Measurements from ENCODE around the gene WIPF3.

Gene WIPF3

GRCh38 chr7:29900745-29901144, 94.4 kb downstream of the WIPF3 start:
- in situ Hi-C loops (cut with HindIII; ENCODE audit: low sequenced_read_pairs), result no loop called here
- no peak for TF ChIP-seq CTCF (IDR thresholded peaks at IDR 0.05; ENCODE audit: low read depth, low read length)
- no peak overlapping the region for H3K4me3 ChIP-seq (ENCODE audit: low read depth, low read length)
- DNase-seq (ENCODE audit: low read depth, low spot score), result no peak

GRCh38 chr7:29906200-29907022, 100.1 kb downstream of the WIPF3 start:
- in situ Hi-C loops (cut with HindIII; ENCODE audit: low sequenced_read_pairs), result no loop called here

GRCh38 chr7:29914180-29914579, 107.9 kb downstream of the WIPF3 start:
- in situ Hi-C loops (cut with HindIII; ENCODE audit: low sequenced_read_pairs), result no loop called here
- no peak for TF ChIP-seq CTCF (IDR thresholded peaks at IDR 0.05; ENCODE audit: low read depth, low read length)

More at GRCh38 chr7:29906200-29907022, 100.1 kb downstream of the WIPF3 start:
- no peak overlapping the region for H3K4me3 ChIP-seq (ENCODE audit: low read depth, low read length)
- no peak for DNase-seq (ENCODE audit: low read depth, low spot score)
- no peak for TF ChIP-seq CTCF (IDR thresholded peaks at IDR 0.05; ENCODE audit: low read depth, low read length)

GRCh38 chr7:29915481-29916215, 109.3 kb downstream of the WIPF3 start:
- in situ Hi-C loops (cut with HindIII; ENCODE audit: low sequenced_read_pairs), result no loop called here

More at GRCh38 chr7:29914180-29914579, 107.9 kb downstream of the WIPF3 start:
- no peak overlapping the region for H3K4me3 ChIP-seq (ENCODE audit: low read depth, low read length)
- DNase-seq (ENCODE audit: low read depth, low spot score), result no peak

GRCh38 chr7:29917641-29918040, 111.3 kb downstream of the WIPF3 start:
- no peak for TF ChIP-seq CTCF (IDR thresholded peaks at IDR 0.05; ENCODE audit: low read depth, low read length)
- H3K4me3 ChIP-seq (ENCODE audit: low read depth, low read length), result no peak overlapping the region
- DNase-seq (ENCODE audit: low read depth, low spot score), result no peak

More at GRCh38 chr7:29915481-29916215, 109.3 kb downstream of the WIPF3 start:
- no peak overlapping the region for H3K4me3 ChIP-seq (ENCODE audit: low read depth, low read length)
- no peak for TF ChIP-seq CTCF (IDR thresholded peaks at IDR 0.05; ENCODE audit: low read depth, low read length)
- DNase-seq (ENCODE audit: low read depth, low spot score), result peak; percentile 12

GRCh38 chr7:29918850-29919249, 112.5 kb downstream of the WIPF3 start:
- DNase-seq (ENCODE audit: low read depth, low spot score), result no peak
- H3K4me3 ChIP-seq (ENCODE audit: low read depth, low read length), result no peak overlapping the region
- in situ Hi-C loops (cut with HindIII; ENCODE audit: low sequenced_read_pairs), result no loop called here
- no peak for TF ChIP-seq CTCF (IDR thresholded peaks at IDR 0.05; ENCODE audit: low read depth, low read length)

More at GRCh38 chr7:29917641-29918040, 111.3 kb downstream of the WIPF3 start:
- in situ Hi-C loops (cut with HindIII; ENCODE audit: low sequenced_read_pairs), result no loop called here
